ENCODE measurements around the gene MIA. TPM values are rescaled to one million over a fixed set of nuclear protein-coding genes. Genes with fewer than 3 reads are reported as not detected.

MIA gene
- total and polyA plus RNA-seq, 12 donors: 0.63 to 2.4 (median 1.1) TPM; not detected in 5

- ATAC-seq (no peak), DNase-seq (no peak)
- TF ChIP-seq, protein P1, sequence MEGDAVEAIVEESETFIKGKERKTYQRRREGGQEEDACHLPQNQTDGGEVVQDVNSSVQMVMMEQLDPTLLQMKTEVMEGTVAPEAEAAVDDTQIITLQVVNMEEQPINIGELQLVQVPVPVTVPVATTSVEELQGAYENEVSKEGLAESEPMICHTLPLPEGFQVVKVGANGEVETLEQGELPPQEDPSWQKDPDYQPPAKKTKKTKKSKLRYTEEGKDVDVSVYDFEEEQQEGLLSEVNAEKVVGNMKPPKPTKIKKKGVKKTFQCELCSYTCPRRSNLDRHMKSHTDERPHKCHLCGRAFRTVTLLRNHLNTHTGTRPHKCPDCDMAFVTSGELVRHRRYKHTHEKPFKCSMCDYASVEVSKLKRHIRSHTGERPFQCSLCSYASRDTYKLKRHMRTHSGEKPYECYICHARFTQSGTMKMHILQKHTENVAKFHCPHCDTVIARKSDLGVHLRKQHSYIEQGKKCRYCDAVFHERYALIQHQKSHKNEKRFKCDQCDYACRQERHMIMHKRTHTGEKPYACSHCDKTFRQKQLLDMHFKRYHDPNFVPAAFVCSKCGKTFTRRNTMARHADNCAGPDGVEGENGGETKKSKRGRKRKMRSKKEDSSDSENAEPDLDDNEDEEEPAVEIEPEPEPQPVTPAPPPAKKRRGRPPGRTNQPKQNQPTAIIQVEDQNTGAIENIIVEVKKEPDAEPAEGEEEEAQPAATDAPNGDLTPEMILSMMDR (IDR thresholded peaks at IDR 0.05): no peak
- 91 to 92% methylated on average over 12 of the region's 12 CpGs for WGBS, 2 donors
- Histone ChIP-seq H3K27me3 (no peaks in the 10 kb centered on the region), H3K4me1 (peaks cover 0 to 30% (median 12%) of the 10 kb centered on the region in 9 donors), H3K36me3 (peaks cover 0 to 45% (median 9%) of the 10 kb centered on the region in 9 donors), H3K27ac (no peak overlapping the region), H3K4me3 (no peak overlapping the region), H3K9me3 (no peaks in the 10 kb centered on the region)
- intact Hi-C loops (cut with DNase I): loop anchor here in 1 of 10 donors (5.0 kb wide), 1 partner anchor 71 kb away; no protein-coding TSS in a partner anchor
These were observed 32.4 kb upstream of the MIA start for GRCh38 chr19:40742886-40743285.

GRCh38 chr19:40743926-40744325 lies 31.4 kb upstream of the MIA start:
- Histone ChIP-seq H3K36me3 (peaks cover 0 to 35% (median 9%) of the 10 kb centered on the region in 9 donors), H3K9me3 (no peaks in the 10 kb centered on the region), H3K27me3 (no peaks in the 10 kb centered on the region), H3K4me1 (peaks cover 0 to 39% (median 17%) of the 10 kb centered on the region in 9 donors), H3K4me3 (no peak overlapping the region), H3K27ac (no peak overlapping the region)
- TF ChIP-seq, protein P1 (IDR thresholded peaks at IDR 0.05): no peak
- intact Hi-C loops (cut with DNase I): loop anchor here in 1 of 10 donors (5.0 kb wide), 1 partner anchor 72 kb away; no protein-coding TSS in a partner anchor
- no peak for DNase-seq
- WGBS, 2 donors: 93 to 94% methylated on average over 10 of the region's 10 CpGs
- no peak for ATAC-seq

GRCh38 chr19:40744554-40745401 lies 30.5 kb upstream of the MIA start:
- Histone ChIP-seq H3K4me3 (no peak overlapping the region), H3K36me3 (peaks cover 0 to 26% (median 1%) of the 10 kb centered on the region in 9 donors), H3K27ac (peak overlapping the region in 1 of 10 donors; percentile 36), H3K27me3 (no peaks in the 10 kb centered on the region), H3K9me3 (no peaks in the 10 kb centered on the region), H3K4me1 (peaks cover 8 to 45% (median 23%) of the 10 kb centered on the region in 9 donors)
- intact Hi-C loops (cut with DNase I): loop anchor here in 1 of 10 donors (5.0 kb wide), 1 partner anchor 72 kb away; no protein-coding TSS in a partner anchor
- ATAC-seq (no peak), DNase-seq (no peak)
- TF ChIP-seq, protein P1 (IDR thresholded peaks at IDR 0.05): peak in 3 of 9 donors; percentile 12 to 31 (median 17)
- 66 to 74% methylated on average over 17 of the region's 17 CpGs for WGBS, 2 donors

DNA sequence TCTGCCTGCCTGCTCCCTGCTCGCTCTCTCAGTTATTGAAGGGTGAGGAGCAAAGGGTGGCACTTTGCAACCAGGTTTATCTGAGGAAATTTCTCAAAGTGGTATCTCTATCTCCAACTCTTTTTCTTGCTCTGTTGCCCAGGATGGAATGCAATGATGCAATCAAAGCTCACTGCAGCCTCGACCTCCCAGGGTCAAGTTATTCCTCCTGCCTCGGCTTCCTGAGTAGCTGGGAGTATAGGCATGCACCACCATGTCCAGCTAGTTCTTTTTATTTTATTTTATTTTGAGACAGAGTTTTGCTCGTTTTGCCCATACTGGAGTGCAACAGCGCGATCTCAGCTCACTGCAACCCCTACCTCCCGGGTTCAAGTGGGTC lies 29.9 kb upstream of the MIA start:
- WGBS, 2 donors: 81 to 83% methylated on average over 7 of the region's 7 CpGs
- TF ChIP-seq, protein P1 (IDR thresholded peaks at IDR 0.05): no peak
- Histone ChIP-seq H3K27ac (peak overlapping the region in 1 of 10 donors; percentile 36), H3K9me3 (no peaks in the 10 kb centered on the region), H3K4me1 (peaks cover 9 to 42% (median 25%) of the 10 kb centered on the region in 9 donors), H3K36me3 (peaks cover 0 to 20% (median 0%) of the 10 kb centered on the region in 9 donors), H3K4me3 (no peak overlapping the region), H3K27me3 (no peaks in the 10 kb centered on the region)
- ATAC-seq (no peak), DNase-seq (no peak)
- intact Hi-C loops (cut with DNase I): no loop called here
